ENCODE results near the gene SYT1.

SYT1 gene

DNA sequence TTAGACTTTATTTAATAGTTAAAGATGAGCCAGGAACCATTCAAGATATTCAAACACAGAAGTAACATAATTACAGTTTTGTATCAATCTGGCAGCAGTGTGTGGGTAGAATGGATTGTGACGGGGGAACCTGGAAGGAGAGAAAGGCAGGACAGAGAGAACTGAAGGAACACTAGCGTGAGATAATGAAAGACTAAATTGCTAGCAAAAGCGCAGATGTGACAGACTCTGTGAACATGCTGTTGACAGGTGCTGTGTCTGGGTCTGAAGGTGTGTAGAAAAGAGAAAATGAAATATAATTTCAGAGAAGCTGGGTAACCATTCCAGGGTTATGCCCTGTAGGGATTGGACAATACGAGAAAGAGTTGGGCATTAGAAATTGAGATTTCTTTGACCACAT is 372.3 kb downstream of the SYT1 start:
- no peak for DNase-seq

DNA sequence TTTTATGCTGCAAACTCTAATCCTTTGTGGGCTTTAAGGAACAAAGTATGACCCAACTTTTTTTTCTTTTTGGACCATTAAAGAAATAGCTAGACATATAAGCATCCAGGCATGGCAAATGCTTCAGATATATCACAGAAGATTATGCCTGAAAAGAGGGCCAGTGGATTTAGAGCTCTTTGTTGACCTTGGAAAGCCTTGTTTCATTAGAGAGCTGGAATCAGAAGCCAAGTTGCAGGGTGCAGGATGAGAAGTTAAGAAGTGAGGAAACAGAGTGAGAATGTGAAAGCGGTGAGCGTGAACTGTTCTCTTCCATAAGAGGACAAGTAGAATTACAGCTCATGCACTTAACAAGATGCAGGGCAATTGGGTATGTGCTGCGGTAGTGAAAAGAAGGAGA is 373.7 kb downstream of the SYT1 start:
- DNase-seq = no peak

DNA sequence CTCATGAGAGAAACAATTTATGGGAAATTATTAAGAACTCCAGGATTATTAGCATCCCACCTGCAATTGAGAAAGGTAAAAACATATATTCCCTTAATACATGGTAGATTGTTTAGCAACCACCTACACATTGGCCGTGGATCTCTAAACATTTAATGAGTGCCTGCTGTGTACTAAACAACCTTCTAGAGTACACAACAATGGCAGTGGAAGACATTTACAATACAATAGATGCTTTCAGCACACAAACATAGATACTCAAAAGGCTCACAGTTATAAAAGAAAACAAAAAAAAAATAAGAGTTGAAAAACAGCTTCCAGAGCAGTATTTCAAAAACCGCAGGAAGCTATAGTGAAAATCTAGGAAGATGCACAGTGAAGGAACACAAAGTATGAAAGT is 382.9 kb downstream of the SYT1 start:
- no peak for DNase-seq

DNA sequence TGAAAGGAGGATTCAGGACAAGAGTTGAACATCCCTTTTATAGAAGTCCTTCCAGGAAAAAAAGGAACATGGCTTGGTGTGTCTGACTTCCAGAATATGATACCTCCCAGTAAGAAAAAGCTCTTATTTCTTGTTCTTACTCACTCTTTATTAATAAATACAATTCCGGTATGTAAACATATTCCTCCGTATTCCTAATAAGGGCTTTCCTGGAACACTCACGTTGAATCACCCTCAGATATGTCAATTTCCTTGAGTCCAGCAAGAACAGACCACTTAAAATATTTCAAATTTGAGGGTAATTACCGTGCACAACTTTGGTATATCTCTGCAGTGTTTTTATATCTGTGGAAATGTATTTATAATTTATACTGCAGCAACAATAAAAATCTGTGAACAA is 385.6 kb downstream of the SYT1 start:
- no peak for DNase-seq

DNA sequence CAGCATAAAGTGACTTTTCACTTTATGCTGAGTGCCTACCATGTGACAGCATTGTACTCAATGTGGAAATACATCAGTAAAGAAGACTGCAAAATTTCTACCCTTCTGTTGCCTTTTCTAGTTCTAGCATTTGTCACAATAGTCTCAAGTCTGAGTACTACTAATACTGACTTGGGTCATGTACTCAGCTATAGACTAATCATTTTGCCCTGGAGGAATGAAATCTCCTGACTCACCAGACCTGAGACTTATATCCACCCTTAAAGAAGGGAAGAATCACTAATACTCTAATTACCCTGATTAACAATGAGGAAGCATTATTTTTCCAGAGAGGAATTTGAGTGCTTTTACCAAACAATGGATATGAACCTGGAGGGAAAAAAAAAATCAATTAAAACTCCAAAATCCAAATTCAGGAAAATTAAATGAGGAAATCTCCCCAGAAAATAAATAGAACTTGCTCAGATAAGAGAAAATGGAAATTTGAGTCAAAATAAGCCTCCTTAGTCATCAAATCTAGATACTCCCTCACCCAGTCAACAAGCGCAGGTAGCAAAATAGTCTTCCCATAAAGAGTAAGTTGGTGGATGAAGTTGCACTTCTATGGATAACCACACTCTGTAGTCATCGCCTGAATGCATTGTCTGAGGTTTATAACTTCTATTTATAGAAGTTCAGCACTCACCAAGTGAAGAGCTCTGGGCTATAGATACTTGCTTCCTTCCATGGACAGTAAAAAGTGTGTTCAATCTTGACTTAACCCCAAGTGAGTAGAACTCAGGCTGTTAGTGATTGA is 386.6 kb downstream of the SYT1 start:
- no peak for DNase-seq

DNA sequence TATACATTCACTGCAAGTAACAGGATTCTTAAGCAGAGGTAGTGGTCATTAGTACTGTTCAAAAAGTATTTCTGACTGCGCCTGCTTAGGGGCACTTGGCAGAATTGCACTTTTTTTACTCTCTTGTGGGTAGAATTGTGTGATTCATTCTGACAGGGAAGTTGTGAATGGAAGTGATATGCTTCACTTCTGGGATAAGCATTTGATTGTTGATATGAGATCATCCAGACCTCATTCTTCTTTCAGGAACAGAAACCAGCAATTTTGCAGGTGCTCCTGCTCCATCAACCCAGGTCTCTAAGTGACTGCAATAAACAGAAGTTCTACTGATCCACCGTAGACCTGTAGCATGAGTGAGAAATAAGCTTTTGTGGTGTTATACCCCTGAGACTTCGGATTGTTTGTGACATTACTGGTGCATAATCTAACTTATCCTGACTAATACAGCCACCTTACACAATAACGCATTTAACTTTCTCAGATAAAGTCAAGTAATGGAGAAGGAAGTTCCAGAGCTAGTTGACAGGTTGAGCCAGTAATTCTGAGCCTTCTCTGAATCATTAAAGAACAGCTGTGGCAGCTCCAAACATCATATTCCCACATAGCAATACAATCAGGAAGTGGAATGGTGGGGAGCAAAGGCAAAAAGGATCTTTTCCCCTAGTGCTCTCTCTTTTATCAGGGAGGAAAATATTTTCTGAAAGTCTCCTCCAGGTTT is 387.9 kb downstream of the SYT1 start:
- DNase-seq = no peak

DNA sequence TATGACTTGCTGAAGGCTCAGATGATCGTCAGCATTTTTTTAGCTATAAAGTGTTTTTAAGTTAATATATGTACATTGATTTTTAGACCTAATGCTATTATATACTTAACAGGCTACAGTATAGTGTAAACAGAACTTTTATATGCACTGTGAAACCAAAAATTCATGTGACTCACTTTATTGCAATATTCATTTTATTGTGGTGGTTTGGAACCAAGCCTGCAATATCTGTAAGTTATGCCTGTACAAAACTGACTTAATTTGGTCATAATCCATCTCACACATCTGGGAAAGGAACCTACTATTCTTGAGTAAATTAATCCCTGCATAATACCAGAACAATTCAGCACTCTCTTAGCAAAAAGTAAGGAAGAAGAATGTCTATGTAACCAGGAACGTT is 390.7 kb downstream of the SYT1 start:
- DNase-seq = no peak

DNA sequence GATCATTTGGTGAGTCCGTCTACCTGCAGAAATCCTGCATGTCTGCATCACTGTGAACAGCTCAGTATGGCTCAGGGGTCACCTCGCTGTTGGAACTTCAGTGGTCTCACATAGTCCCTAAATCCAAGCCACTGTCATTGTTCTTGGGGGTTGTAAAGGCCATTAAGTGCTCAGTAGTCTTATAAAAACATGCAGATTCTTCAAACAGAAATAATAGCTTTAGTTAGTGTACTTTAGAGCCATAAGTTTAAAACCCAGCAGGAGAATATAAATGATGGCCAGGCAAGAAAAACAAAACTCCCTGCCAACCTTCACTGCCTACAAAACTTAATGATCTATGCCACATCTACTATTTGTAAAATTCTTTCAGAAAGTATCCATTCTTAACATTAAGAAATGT is 396.3 kb downstream of the SYT1 start:
- DNase-seq = no peak

DNA sequence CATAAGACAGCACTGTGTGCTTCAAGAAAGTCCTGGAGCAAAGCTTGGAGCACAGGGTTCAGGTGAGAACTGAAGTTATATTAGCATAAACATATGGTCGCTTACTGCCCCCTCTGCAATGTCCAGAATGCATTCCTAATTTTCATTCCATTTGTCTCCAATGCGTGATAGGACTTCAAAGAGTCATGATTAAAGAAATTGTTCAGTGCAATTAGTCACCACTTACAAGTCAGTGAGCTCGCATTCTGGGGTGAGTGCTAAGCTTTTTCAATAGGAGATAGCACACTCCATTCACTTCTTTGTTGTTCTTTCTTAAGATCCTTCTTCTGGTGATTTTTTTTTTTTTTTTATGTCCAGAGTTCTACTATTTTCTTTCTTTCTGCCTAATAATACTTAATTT is 398.4 kb downstream of the SYT1 start:
- DNase-seq = no peak

DNA sequence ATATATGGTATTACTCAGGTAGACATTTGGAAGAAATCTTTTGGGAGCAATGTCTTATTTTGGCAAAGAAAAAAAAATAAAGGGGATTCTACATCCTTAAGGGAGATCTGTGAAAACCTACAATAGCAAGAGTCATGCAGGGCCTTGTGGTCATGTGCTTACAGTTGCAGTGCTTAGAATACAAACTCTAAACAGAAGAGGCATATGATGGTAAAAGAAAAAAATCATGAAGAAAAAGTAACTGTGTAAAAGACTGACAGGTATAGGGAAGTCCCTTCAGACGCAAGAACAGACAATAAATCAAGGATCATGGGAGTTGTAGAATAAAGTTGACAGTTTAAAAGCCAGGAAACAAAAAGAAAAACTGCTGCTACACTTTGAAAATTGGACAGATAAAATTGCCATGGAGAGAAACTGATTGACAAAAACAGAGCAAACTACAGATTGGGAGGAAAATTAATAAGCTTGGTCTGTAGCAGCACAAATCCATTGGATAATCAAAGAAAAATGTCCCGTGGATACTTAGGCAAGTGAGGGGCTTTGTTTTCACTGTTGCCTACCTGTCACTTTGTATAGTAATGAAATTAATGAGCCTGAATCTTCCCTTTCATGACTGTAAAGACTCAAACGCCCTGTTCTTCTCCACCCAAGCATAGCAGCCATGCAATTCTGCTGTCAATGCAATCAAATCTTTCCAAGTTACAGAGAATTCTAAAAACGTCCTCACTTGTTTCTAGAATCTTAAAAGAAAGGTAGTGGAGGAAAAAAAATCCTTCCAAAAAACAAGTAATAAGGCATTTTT is 402.0 kb downstream of the SYT1 start:
- no peak for DNase-seq

DNA sequence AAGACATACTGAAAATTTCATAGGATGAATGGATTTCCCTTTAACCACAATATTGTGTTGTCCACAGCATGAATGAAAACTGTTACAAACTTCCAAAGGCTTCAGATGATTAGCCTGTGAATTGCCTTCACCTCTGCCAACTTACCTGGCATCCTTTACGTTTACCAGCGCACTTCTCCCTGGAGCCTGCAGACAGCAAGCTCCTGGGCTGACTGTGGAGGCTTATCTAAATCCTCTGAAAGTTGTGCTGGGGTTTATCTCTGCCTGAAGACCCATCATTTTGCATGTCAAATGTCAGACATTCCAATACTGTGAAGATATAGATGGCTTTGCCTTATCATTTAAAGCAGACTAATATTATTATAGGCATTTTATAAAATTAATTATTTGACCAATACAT is 403.0 kb downstream of the SYT1 start:
- DNase-seq = no peak

DNA sequence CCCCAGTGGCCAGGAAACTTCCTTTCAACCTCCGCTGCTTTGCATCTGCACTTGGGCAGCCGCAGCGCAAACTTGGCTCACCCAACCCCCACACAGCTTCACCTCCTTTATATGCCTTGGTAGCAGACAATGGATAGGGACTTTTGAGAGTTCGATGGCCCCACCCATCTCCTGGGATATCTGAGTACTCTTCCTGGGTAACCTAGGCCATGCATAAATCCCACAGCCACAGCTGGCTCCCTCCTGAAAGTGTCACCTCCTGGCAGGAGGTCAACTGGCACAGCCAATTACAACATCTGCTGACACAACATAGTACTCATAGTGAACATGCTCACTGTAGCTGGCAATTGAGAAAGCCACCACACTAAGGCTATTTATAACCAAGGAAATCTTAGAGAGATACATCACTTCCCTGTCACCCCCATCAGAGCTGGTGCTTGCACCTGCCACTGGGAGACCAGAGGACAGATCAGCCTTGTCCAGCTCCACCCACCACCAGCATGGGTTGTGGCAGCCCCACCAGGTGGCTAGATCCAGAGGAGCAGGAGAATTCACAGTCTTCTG is 410.0 kb downstream of the SYT1 start:
- DNase-seq = no peak

DNA sequence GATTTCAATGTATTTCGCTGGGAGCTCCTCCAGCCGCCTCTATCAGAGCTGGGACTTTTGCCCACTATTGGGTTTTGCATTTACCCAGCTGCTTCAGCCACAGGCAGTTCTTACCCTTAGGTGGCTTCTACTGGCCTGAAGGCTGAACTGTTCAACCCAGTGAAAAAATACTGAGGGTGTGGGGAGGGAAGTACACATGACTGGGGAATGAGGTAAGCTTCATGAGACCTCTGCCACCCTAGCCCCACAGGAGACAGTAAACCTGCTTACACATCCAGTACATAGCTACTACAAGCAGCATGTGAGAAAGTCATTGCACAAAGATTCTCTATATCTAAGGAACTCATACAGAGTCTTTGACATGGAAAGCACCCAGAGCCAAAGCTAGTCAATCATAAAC is 411.1 kb downstream of the SYT1 start:
- DNase-seq = no peak

DNA sequence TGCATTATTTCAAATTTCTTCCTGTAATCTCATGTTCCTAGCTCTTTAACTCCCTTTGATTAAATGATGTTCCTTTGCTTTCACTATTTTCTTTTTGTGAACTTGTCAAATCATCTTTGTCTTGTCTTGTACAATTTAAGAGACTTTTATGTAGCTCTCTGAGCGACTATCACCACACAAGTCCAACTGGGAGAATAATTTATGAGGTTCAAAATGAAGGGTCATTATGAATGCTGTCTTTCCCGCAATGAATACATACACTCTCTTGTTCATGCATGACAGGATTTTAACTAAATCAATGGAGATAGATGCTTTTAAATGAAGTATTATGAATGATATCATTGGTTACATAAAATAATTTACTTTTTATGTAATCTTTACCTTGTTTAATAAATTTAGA is 418.8 kb downstream of the SYT1 start:
- DNase-seq = no peak

DNA sequence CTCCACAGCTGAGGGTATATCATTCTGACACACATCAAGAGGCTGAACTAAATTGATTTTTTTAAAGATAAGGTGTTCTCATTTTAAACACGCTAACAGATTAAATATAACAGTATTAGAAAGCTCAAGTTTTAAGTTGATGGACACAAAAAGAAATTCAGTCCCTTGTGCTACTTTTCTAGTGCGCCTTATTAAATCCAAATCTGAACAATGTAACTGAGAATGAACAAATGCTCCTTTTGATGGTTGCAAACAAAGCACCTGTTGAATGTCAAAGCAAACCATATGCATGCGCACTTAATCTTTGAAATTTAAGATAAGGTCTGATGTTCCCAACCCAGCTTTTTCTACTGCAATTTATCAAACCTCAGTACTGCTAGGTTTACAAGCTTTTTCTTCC is 424.3 kb downstream of the SYT1 start:
- DNase-seq = no peak

DNA sequence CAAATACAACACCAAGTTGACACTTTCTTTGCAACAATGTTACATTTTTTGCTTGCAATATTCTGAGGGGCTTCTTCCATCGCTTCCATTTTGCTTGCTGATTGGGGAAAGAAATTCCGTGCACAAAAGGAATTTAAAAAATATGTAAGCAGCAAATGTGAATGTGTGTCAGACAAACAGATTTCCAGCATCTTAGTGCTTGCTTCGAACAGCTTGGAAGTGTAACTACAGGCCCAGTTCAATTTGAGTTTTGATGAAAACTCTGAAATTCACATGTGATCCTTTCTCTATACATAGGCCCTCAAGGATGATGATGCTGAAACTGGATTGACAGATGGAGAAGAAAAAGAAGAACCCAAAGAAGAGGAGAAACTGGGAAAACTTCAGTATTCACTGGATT is 427.1 kb downstream of the SYT1 start:
- DNase-seq = no peak

DNA sequence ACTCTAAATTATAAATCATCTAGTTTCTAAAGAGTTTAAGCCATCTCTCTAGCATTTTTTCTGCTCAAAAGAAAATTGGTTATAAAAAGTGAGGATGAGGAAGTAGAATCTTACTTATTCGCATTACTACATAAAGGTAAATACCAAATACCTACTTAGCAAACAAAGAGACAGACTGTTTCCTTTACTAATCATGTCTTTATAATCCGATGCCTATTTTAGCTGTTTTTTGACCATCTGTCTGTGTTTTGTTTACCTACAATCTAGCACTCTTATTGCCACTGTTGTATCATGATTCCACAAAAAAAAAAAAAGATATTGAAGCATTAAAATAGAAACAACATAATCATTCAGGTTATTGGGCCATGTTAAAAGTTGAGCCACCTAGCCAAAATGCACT is 430.0 kb downstream of the SYT1 start:
- DNase-seq = no peak

DNA sequence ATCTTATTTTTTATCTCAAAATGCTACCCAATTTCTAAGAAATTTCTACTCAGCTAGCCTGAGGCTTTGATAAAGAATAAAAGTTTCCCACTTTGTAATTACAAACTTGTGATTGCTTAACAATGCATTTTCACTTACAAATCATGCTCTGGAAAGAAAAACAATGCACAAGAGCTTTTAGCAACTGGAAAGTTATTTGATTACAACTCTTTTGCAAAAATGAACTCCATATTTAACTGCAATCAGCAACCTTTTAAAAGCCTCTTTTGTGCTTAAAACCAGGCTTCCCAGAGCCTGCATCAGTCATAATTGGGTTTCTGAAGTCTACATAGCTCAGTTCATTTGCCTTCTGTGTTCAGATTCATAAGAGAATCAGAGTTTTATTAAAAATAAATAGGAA is 431.0 kb downstream of the SYT1 start:
- DNase-seq = no peak

DNA sequence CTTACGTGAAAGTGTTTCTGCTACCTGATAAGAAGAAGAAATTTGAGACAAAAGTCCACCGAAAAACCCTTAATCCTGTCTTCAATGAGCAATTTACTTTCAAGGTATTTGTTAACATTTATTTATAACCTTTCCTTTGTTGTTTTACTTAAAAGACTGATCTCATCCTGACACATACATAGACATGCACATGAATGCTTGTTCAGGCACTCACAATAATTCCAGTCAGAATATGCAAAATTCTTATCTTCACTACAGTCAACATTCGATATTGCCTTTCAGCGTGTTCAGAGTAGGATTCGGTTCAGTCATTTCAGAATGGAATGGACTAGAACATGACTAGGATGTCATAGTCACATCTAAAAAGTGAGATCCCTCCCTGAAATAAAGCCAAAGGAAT is 431.6 kb downstream of the SYT1 start:
- no peak for DNase-seq

DNA sequence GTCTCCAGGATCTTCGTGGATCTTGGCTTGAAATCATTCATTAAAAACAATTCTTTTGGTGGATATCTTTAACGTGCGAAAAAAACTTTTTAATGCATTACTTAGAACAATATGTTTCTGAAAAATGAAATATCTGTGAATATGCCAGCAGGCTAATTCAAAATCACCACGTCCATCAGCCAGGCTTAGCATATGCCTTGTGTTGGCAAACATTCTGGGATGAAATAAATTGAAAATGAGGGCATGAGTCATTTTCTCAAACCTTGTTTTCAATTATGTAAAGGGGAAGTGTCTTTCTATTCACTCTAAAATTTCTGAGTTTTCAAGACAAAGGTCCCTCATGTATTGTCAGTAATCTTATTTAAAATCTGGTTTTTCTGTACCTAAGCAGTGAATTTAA is 432.3 kb downstream of the SYT1 start:
- DNase-seq = no peak

DNA sequence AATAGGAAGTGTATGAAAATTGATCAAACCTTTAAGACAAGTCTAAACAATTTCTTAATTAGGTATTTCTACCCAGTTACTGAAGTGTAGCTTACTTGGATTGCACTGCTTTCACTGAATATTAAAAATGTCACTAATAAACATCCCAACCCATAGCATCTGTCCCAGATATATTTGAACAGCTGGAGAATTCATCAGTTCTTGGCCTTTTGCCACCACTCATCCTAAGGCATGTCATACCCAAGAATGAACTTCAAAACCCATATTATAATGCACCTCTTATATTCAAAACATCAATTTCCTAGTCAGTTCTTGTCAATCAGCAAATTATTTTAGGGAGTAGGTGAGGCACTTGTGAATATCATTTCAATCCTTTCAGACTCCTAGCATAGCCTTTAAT is 433.9 kb downstream of the SYT1 start:
- no peak for DNase-seq

DNA sequence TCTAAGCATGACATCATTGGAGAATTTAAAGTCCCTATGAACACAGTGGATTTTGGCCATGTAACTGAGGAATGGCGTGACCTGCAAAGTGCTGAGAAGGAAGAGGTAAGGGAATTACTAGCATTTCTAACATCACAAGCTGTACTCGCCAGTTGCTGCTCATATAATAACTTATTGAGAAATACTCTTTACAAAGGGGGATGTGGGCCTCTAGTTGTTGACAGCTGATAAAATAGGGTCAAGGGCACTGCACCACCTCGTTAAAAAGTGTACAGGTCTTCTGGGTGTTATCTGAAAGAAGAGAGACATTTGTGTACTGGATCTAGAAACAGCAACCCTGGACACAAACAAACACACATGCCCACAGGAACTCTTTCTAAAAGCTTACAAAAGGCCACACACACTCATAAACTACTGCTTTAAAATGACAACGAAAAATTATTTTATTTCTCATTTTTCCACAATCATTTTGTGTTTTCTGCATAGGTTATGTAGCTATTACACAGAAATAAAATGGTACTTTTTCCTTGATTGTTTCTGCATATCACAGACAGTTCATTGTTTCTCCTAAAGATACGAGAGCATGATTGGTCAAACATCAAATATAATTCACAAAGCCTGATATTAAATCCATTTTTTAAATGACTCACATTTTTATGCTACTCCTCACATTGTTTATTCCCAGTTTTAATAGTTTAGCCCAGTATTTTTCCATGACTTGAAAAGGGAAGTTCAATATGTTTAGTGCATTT is 435.0 kb downstream of the SYT1 start:
- no peak for DNase-seq

DNA sequence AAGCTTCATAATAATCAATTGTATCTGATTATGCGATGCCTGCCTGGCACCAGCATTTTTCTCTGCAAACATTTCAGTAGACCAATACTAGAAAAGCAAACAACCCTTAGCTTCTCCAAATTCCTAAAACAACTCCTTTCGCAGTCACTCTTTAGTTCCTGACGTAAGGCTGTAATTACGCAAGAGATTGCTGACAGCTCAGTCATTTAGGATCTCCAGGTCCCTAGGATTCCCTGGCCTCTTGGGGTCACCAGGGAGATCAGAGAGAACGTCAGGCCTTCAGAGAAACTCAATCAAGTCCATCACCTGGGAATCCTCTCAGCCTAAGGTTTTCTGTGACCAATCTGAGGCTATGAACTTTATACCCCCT is 435.6 kb downstream of the SYT1 start:
- no peak for DNase-seq

Measured in NCI-H748 treated with DMSO at 0.1 percent for 48 hours (cell line).